Raji (cell line): ENCODE results near the gene ASTL.

Source experiments
- POLR2A ChIP-seq: IDR thresholded peaks from 2 replicates; pipeline ENCODE4 v1.6.1; 2011; ENCODE audit warnings: low read depth, low read length, control low read depth; ENCODE audit not compliant: insufficient read depth

The ASTL gene

DNA sequence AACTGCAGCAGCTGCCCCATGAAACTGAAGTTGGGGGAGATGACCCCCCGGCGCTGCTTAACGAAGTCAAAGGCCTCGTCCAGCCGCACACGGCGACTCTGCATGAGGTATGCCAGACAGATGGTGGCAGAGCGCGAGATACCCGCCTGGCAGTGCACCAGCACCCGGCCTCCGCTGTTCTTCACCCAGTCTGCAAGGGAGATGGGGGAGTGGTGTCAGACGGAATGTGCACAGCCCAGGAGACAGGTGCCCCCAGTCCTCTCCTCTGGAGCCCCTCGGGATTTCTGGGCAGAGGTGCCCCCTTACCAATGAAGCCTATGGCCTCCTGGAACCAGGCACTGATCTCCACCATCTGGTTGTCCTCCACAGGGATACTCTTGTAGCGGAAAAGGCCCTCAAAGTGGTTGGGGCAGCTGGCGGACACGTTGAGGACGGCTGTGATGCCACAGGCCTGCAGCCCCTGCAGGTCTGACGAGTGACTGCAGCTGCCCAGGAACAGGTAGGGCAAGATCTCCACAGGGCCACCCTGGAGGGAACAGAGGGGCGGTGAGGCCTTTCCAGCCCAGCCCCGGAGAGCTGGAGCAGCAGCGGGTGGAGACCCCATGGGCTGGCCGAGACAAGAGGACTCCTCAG is 5.7 kb upstream of the ASTL start:
- TF ChIP-seq POLR2A: no peak

DNA sequence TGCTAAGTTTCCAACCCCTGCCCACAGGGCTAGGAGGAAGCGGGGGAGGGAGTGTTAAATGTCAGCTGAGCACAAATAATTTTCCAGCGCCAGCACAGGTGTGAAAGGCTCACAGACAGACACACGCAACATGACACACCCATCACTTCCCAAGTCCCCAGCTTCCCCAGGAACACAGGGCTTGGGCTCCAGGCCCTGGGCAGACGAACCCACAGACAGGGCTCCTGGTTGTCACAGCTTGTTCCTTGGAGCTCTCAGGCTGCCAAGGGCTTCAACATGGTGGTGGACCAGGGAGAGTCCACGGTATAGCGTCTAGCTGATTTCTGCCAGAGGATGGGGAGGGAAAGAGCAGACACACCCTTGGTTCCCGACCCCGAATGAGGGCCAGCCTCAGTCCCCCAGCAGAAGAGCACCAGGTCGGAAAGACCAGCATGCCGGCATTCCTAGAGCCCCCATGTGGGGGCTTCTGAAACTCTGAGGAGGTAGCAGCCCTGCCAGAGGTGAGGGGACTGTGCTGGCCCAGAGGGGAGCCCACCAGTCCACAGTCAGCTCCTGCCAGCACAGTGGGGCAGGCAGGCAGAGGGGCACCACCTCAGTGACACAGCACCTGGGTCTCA is 5.0 kb upstream of the ASTL start:
- TF ChIP-seq POLR2A: no peak

DNA sequence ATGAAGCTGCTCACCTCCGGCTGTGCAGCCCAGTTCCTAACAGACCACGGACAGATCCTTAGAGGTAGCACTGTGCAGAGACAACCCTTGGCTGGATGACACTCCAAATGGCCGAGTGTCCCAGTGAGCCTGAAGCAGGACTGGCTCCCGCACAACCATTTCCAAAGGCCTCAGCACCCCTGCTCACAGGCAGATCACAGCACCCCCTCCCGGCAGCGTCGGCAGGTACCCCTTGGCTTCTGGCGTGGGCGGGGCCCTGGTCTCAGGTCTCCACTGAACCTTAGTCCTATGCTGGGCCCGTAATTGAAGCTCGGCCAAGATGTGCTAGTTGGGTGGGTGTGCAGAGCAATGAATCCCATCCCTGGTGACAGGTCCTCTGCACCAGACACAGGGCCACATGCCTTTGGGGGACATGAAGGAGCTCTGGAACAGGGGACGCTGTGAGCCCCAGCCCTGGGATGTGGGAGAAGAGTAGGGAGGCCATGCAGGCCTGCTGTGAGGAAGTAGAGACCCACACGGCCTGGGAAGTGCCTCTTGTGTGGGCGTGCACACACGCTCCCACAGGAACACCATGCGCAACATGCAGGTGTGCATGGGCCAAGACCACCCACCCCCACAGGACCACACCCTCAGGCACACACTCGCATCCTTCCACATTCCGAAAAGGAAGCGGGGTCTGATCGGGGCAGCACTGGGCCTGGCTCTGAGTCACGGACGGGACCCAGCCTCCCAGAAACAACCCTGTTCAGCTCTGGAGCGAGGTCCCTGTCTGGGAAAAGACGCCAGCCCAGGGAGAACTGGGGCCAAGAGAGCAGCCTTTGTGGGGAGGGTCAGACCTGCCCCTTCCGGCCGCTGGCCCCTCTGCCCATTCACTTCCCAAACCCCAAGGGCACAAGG is 4.2 kb upstream of the ASTL start:
- no peak; the same call in none of the 2 replicates for TF ChIP-seq POLR2A

DNA sequence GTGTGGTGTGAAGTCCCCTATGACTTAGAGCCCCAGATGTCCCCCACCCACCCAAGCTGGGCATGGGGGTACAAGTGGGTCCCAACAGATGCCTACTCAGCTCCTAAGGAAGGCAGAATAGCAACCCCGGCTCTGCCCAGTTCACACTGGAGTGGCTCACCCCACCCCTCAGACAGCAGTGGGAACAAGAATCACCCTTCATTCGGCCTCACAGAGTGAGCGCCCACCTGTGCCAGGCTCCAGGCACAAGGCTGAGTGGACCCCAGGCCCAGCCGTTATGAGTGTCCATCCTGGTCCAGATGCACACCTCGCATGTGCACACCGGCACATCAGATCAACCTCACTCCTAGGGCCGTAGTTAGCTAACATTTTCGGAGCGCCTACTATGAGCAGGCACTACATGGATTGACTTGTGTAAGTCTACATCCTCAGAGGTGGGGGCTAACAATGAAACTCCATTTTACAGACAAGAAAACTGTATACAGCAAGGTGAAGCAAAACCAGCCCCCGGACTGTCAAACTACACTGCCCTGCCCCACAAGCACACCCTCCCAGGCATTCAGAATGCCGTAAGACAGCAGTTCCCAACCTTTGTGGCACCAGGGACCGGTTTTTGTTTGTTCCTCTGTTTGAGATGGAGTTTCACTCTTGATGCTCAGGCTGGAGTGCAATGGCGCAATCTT is 2.8 kb upstream of the ASTL start:
- no peak for TF ChIP-seq POLR2A

DNA sequence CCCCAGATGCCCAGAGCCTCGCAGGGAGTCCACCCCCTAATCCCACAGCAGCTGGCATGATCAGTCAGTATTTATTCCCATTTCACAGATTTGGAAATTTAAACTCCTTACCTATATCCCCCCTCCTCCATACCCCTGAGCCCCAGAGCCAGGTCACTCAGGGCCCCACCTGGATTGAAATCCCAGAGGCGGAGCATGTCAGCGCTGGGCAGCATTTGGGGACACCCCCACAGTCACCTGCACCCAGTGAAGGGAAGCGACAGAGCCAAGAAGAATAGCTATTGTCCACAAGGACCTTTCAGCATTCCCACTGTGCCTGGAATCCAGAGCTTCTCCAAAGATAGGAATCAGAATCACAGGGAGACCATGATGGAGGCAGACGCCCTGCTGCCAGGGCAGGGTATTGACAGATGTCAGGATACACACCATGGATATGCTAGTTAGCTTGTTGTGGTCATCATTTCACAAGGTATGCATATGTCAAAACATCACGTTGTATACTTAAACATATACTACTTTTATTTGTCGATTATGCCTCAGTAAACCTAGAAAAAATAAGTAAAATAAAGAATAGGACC is 968 bp upstream of the ASTL start:
- no peak for TF ChIP-seq POLR2A

DNA sequence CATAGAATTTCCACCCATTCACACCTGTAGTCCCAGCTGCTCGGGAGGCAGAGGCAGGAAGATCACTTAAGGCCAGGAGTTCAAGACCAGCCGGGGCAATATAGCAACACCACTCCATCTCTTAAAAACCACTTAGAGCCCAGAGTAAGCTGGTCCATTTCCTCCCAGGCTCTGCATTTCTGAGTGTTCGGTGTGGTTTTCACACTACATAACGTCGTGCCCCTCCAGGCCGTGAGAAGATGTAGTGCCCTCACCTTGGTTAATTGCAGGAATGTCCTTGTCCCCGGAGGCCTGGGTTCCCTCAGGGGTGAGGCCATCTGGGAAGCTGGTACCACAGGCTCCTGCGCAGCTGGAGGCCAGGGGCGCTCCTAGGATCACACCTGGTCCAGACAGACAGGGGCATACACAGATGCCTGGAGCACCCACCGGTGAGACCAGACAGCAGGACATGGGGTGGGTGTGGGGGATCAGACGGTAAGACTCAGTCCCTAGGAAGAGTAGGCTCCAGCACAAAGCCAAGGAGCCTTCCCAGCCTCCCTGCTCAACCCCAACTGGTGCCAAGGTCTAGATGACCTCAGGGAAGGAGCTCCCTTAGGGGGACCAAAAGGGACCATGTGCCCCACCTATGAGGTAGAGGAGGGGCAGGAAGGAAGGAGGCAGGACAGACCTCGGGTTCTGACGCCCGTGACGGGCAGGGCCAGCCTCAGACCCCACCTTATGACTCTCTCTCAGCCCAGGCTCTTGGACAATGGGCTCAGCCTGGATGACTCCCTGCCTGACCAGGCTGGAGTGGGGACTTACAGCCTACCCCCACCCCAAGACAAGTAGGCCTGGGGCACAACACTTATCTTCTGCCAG is 752 bp downstream of the ASTL start:
- no peak for TF ChIP-seq POLR2A

DNA sequence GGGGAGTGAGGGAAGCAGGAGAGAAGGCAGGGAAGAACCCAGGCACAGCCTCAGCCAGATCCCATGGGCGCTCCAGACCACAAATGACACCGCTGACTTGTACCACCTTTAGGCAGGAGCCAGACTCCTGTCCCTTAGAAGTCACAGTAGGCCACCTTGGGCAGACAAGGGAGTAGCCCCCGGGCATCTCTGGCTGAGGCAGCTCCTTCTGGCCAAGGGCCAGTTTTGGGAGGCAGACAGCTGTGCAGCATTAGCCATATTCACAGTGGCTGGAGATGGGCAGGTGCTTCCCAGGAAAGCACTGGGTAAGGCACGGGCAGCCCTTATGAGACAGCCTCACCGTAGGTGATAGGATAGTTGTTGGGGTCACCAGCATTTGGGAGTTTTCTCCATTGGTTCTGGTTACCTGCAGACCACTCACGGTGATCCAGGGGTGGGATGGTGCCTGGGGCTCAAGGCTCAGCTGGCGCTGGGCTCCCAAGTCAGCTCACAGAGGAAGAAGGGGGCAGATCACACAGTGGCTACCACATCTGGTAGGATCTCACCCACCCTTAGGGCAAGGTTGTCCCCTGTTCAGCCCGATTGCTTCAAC is 2.1 kb downstream of the ASTL start:
- no peak for TF ChIP-seq POLR2A

DNA sequence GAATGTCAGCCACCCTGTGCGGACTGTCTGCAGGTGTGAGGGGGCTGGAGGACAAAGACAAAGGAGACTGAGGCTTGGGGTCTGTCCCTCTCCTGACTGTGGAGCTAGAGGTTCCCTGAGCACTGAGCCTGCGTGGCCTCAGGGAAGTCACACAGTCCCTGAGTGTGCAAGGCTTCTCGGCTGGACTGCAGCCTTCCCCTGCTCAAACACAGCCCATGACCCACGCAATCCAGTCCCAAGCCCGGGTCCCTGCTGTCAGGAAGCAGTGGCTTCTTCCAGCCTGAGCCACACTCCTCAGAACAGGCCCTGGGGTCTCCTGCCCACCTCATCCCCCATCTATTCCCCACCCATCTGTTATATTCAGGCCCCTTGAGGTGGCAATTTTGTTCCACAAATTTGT is 2.7 kb downstream of the ASTL start:
- no peak for TF ChIP-seq POLR2A

DNA sequence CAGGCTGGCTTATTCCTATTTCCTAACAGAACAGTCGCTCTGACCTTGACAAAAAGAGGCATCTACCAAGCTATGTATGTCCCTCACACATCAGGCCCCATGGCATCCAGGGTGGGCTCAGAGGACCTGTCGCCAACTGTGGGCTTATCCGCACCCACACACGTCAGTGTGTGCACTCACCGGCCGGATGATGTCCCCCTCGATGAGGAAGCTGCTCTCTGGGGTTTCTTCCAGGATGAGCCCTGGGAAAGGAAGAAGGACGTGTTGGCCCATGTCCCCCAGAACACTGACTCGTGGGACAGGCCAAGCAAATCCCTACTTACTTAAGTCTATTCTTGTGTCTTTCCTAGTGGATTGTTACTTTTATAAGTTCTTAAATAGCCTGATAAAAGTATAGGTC is 3.1 kb downstream of the ASTL start:
- no peak for TF ChIP-seq POLR2A

DNA sequence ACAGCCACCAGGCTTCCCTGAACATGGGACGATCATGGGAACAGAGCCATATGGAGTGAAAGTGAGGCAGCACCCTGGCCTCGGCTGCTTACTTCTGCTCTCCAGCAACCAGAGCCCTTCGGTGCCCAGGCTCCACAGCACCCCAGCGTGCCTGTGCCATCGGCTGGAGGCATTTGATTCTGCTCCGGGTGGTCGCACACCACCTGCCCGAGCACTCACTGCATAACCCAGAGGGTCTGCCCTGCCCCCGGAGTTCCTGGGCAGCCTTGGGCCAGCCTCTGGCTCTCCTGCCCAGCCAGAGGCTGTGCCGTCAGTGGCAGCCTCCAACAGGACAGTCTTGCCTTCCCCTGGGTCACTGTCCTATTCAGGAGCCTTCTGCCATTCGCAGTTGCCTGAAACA is 3.9 kb downstream of the ASTL start:
- TF ChIP-seq POLR2A: no peak

DNA sequence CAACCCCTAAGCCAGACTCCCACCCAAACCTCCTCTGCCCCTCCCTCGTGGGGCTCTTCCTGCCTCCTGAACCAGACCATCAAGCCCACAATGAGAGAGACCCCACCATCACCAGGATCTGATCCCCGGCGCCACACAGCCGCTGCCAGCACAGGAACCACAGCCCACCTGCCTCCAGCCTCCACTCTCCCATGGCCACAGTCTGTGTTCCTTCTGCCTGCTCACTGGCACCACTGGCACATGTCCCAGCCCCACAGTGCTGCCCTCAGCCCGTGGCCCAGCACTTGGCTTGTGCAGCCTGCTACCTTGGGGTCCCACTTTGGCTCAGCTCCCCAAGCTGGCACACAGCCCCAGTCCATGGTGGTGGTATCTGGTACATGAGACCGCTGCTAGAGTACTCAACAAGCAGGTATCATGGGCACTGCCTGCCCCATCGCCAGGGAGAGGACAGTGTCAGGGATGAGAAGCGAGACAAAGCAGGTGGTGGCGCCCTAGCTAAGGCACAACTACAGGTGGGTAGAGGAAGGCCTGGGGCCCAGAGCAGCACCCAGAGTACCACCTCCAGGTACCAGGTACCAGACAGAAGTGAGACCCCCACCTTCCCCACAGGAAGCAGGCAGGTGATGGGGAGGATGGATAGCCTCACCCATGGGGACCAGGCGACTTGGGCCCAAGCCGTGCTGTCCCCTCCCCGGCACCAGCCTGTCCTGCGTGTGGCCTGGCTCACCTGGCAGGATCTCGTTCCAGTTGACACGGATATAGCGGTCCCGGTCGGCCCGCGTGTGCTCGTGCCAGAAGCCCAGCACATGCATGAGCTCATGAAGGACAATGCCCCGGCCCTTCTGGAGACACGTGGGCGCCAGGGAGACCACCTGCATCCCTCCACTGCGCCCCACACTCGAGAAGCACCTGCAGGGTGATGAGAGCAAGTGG is 6.2 kb downstream of the ASTL start:
- no peak for TF ChIP-seq POLR2A

DNA sequence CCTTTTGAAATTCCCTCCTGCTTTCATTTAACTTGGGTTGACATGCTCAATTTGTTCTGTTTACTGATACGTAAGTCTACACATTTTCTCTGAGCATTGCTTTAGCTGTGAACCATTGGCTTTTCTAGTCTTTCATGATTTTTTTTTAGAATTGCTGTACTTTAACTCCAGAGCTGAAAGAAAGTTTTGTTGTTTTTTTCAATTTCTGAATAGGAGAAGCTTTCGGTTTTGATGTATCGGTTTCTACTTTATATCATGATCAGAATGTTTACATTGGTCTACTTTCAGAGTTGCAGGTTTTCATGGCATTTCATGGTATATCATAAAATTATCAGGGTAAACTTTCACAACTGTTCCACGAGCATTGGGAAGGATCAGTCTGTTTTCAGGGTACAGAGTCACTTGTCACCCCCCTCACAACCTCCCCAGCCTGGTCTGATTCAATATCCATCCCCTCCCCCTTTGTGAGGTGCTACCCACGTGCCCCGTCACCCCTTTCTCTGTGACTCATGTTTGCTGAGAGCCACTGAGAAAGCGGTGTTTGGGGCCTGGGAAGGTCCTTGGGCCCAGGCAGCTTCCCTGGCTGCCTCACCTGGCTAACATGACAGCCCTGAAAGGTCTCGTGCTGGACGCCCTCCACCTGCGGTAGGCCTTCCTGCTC is 7.0 kb downstream of the ASTL start:
- no peak for TF ChIP-seq POLR2A
